ENCODE measurements around the gene NIPAL3.

DNA sequence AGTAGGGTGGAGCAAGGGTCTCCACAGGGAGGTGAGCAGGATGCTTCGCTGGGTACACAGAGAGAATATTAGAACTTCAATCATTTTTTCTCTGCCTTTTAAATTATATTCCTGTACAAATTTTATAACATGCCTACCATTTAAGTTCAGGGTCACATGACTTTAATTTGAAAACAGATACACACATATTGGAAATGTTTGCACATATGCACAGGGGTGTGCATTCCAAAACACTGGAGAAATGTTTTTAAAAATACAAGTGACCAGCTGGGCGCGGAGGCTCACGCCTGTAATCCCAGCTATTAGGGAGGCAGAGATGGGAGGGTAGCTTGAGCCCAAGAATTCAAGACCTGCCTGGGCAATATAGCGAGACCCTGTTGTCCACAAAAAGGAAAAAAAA is 39.7 kb downstream of the NIPAL3 start:
- TF ChIP-seq, protein P1, sequence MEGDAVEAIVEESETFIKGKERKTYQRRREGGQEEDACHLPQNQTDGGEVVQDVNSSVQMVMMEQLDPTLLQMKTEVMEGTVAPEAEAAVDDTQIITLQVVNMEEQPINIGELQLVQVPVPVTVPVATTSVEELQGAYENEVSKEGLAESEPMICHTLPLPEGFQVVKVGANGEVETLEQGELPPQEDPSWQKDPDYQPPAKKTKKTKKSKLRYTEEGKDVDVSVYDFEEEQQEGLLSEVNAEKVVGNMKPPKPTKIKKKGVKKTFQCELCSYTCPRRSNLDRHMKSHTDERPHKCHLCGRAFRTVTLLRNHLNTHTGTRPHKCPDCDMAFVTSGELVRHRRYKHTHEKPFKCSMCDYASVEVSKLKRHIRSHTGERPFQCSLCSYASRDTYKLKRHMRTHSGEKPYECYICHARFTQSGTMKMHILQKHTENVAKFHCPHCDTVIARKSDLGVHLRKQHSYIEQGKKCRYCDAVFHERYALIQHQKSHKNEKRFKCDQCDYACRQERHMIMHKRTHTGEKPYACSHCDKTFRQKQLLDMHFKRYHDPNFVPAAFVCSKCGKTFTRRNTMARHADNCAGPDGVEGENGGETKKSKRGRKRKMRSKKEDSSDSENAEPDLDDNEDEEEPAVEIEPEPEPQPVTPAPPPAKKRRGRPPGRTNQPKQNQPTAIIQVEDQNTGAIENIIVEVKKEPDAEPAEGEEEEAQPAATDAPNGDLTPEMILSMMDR (IDR thresholded peaks at IDR 0.05): no peak
- no peak for TF ChIP-seq POLR2A (IDR thresholded peaks at IDR 0.05)
